K562 (cell line): Measurements from ENCODE around the gene ZFAND3. TPM values are rescaled to one million over a fixed set of nuclear protein-coding genes. Genes with fewer than 3 reads are reported as not detected.

Experiments
- ATAC-seq: fragments of 200-7000 bp; cut with Tn5 transposase; 3 replicates; pipeline ENCODE4 v1.9.1; 2020; ENCODE audit warnings: moderate library complexity
- BruUV-seq: library from RNA; stranded (reverse); fragments of 400-500 nt; replicated peaks from 2 replicates; lab custom pipeline; 2021; lab: Mats Ljungman, UMichigan
- CTCF ChIA-PET: fragments of 300-600 bp; formaldehyde crosslinking; extraction: SDS; loops from one replicate; lab custom pipeline; 2021; ENCODE audit warnings: low intra/inter-chr PET ratio; lab: Yijun Ruan, JAX
- POLR2A ChIA-PET: fragments of 300-600, 350-650 bp; sonication (Branson Sonifier 250); formaldehyde crosslinking; extraction: SDS; loops from one replicate; lab custom pipeline; 2021; ENCODE audit warnings: antibody characterized with exemption, inconsistent platforms; lab: Yijun Ruan, JAX
- DNase-seq, 4 experiments: peaks; one replicate each; pipeline versions ENCODE4 v3.0.0 to v3.0.0-alpha.2; 2011 to 2018; ENCODE audit warnings: low spot score in 3 of 4, mixed read lengths in 3 of 4; ENCODE audit errors: extremely low read depth in 1 of 4
- FAIRE-seq: peaks from 2 replicates; lab custom pipeline; 2011; peaks lifted over from hg19 to GRCh38; lab: Jason Lieb, UNC
- H2AFZ ChIP-seq: 2 replicates; pipeline ENCODE4 v1.6.0; 2011; ENCODE audit warnings: low read depth, low read length, control low read depth, inconsistent platforms
- H3K27ac ChIP-seq: fragments of 200-600 bp; 3 replicates; pipeline ENCODE4 v1.8.0; 2011; ENCODE audit warnings: low read depth, mild to moderate bottlenecking, control low read depth, inconsistent platforms, low read length, moderate library complexity, mixed read lengths; ENCODE audit errors: extremely low read depth
- H3K27me3 ChIP-seq, 2 experiments: fragments of 300-600 bp in 1 of 2; 2 replicates in 1 of 2; 3 replicates in 1 of 2; pipeline versions ENCODE4 v1.6.0 to v1.8.0; 2011; ENCODE audit warnings: inconsistent platforms in 2 of 2, low read length in 2 of 2, mild to moderate bottlenecking in 1 of 2, mixed read lengths in 1 of 2, moderate library complexity in 1 of 2; ENCODE audit not compliant: control insufficient read depth in 2 of 2, insufficient read depth in 2 of 2
- H3K36me3 ChIP-seq: fragments of 300-600 bp; 3 replicates; pipeline ENCODE4 v1.8.0; 2011; ENCODE audit warnings: mild to moderate bottlenecking, low read length, inconsistent platforms; ENCODE audit not compliant: control insufficient read depth, insufficient read depth
- H3K4me1 ChIP-seq, 2 experiments: fragments of 200-600 bp in 1 of 2; replicated peaks in 1 of 2; 2 replicates in 1 of 2; 3 replicates in 1 of 2; pipeline versions ENCODE4 v1.5.1 to v1.8.0; 2011; ENCODE audit warnings: inconsistent platforms in 2 of 2, low read length in 2 of 2, mild to moderate bottlenecking in 1 of 2, mixed read lengths in 1 of 2, moderate library complexity in 1 of 2; ENCODE audit not compliant: control insufficient read depth in 2 of 2, insufficient read depth in 2 of 2
- H3K4me2 ChIP-seq: 2 replicates; pipeline ENCODE4 v1.6.1; 2011; ENCODE audit warnings: low read length, control low read depth, inconsistent platforms, mixed read lengths; ENCODE audit not compliant: insufficient read depth
- H3K4me3 ChIP-seq: fragments of 200-600 bp; sonication (generic), shearing (Covaris generic); 2 replicates; pipeline ENCODE4 v1.5.1; 2016; ENCODE audit warnings: control low read depth, inconsistent platforms
- H3K79me2 ChIP-seq: fragments of 200-600 bp; 3 replicates; pipeline ENCODE4 v1.8.0; 2011; ENCODE audit warnings: low read length, inconsistent platforms; ENCODE audit not compliant: control insufficient read depth, insufficient read depth
- H3K9ac ChIP-seq, 2 experiments: 2 replicates each; pipeline versions ENCODE4 v1.6.0 to v1.6.1; 2011; ENCODE audit warnings: low read depth in 2 of 2, low read length in 2 of 2, control low read depth in 1 of 2, inconsistent platforms in 1 of 2, mild to moderate bottlenecking in 1 of 2, mixed read lengths in 1 of 2; ENCODE audit not compliant: insufficient read depth in 1 of 2
- H3K9me1 ChIP-seq: one replicate; pipeline ENCODE4 v1.6.0; 2011; ENCODE audit warnings: inconsistent platforms, mild to moderate bottlenecking, low read length, moderate library complexity; ENCODE audit not compliant: control insufficient read depth, insufficient read depth
- H3K9me3 ChIP-seq: replicated peaks from 2 replicates; pipeline ENCODE4 v1.5.1; 2011; ENCODE audit warnings: low read depth, low read length, inconsistent platforms; ENCODE audit not compliant: control insufficient read depth, insufficient read depth
- H4K20me1 ChIP-seq: replicated peaks from 2 replicates; pipeline ENCODE4 v1.6.1; 2011; ENCODE audit warnings: low read length, inconsistent platforms, mixed read lengths; ENCODE audit not compliant: control insufficient read depth, insufficient read depth
- ARID1B ChIP-seq: fragments of 450-650 bp; IDR thresholded peaks from 2 replicates; pipeline ENCODE4 v1.6.1; 2016; ENCODE audit warnings: antibody characterized with exemption, mild to moderate bottlenecking, inconsistent platforms
- CREBBP ChIP-seq: IDR thresholded peaks from one replicate; pipeline ENCODE4 v1.6.1; 2012; ENCODE audit warnings: low read depth, mild to moderate bottlenecking, control low read depth, inconsistent platforms, low read length
- RBM39 ChIP-seq: fragments of 200-400 bp; formaldehyde crosslinking; optimal IDR thresholded peaks from 2 replicates; pipeline ENCODE3; 2018; ENCODE audit warnings: low read depth, low read length
- TAF1 ChIP-seq: IDR thresholded peaks from 2 replicates; pipeline ENCODE4 v1.6.1; 2011; ENCODE audit warnings: mild to moderate bottlenecking, low read length, moderate library complexity; ENCODE audit not compliant: insufficient read depth, control insufficient read depth, severe bottlenecking; ENCODE audit errors: extremely low read depth
- ZBTB12 ChIP-seq: fragments of 250-450 bp; sonication (Bioruptor Pico); IDR thresholded peaks from 2 replicates; pipeline ENCODE4 v1.4.0; 2020
- ZNF655 ChIP-seq: fragments of 250-450 bp; sonication (Bioruptor Pico); IDR thresholded peaks from 2 replicates; pipeline ENCODE4 v1.5.0; 2021
- WGBS: fragments of 100-300 bp; shearing (Covaris generic); methylation state at CpG from one replicate; pipeline ENCODE4 v1.1.6; 2016; ENCODE audit warnings: low coverage, mixed read lengths; ENCODE audit not compliant: insufficient coverage; ENCODE audit errors: missing lambda C conversion rate; 5-methylcytosine and 5-hydroxymethylcytosine counted together
- in situ Hi-C: fragments of 300-500 bp; cut with MboI; formaldehyde crosslinking; loops from 4 replicates; pipeline ENCODE4 v1.15.0; 2018; ENCODE audit warnings: inconsistent platforms, mixed read lengths
- intact Hi-C: fragments of 100-400 bp; cut with micrococcal nuclease; formaldehyde crosslinking; loops from 2 replicates; pipeline ENCODE4 v1.14.2; 2022
- polyA plus RNA-seq, 8 experiments: library from polyadenylated mRNA; depleted of rRNA in 4 of 8; stranded (reverse) in 5 of 8; unstranded in 3 of 8; fragments of >200 nt; fragmentation: Nextera tagmentation in 2 of 8; fragmentation: Illumina TruSeq in 1 of 8; extraction: Ambion mirVana in 2 of 8; extraction: Trizol in 1 of 8; gene quantifications; 2 replicates each; pipeline versions ENCODE4 v1.2.1 to v1.2.3, GENCODE V29; 2011 to 2014; ENCODE audit warnings: inconsistent platforms in 1 of 8, missing spikeins in 1 of 8
- total RNA-seq, 7 experiments: library from RNA; depleted of rRNA in 6 of 7; stranded (reverse); fragments of >200 nt in 6 of 7; fragmentation: Illumina TruSeq in 2 of 7; extraction: Trizol in 2 of 7; gene quantifications; 2 replicates each; pipeline versions ENCODE4 v1.2.1 to v1.2.3, GENCODE V29; 2011 to 2021; ENCODE audit warnings: low replicate concordance in 1 of 7
- TF ChIP-seq, protein P1 (sequence below): IDR thresholded peaks from 2 replicates; pipeline ENCODE4 v1.6.1; 2011; ENCODE audit warnings: borderline replicate concordance, low read depth, mild to moderate bottlenecking, moderate library complexity, low read length; ENCODE audit not compliant: insufficient read depth, poor library complexity, severe bottlenecking
- TF ChIP-seq, protein P2 (sequence below): fragments of 450-650 bp; IDR thresholded peaks from 2 replicates; pipeline ENCODE4 v1.6.1; 2014; ENCODE audit warnings: low read depth, mild to moderate bottlenecking, moderate library complexity, borderline replicate concordance

ZFAND3 gene
- total and polyA plus RNA-seq, 9 of the 15 experiments (the other 6 are each of a cell fraction or from before 2014, with no cell fraction given): 0.81 to 26.6 (median 11.8) TPM

DNA sequence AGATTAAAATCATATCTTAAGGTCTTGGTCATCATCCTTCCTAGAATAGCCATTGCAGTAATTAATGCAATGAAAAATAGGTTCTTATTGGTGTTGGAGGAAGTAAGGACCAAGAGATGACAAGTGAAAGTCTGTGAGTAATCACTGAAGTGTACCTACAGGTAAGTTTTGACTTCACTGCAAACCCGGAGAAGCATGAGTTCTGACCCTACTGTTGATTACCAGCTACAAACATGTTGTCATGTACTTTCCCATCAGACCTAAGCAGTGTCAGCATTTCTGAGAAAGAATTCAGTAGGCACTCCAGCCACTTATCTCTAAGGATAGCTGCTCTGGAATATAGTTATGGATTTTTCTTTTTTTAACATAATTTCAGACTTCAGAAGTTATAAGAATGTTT is 280.9 kb downstream of the ZFAND3 start:
- ChIA-PET POLR2A (interaction anchor here (0.6 to 1.1 kb wide), 2 partner anchors 12 to 90 kb away, joined by 3 read pairs; no protein-coding TSS in a partner anchor), CTCF (no interaction called here)
- no peak overlapping the region for H3K9ac ChIP-seq
- no peak overlapping the region for H2AFZ ChIP-seq
- H3K4me3 ChIP-seq: no peak overlapping the region
- no peaks in the 10 kb centered on the region for H3K9me3 ChIP-seq
- BruUV-seq: no TSS peak
- intact Hi-C loops (no loop called here), in situ Hi-C loops (no loop called here)
- TF ChIP-seq TAF1: no peak
- H3K4me1 ChIP-seq: no peaks in the 10 kb centered on the region
- FAIRE-seq (no peak), ATAC-seq (no peak), DNase-seq (no peak)
- no peak overlapping the region for H3K4me2 ChIP-seq
- H3K27me3 ChIP-seq: no peaks in the 10 kb centered on the region
- no peaks in the 10 kb centered on the region for H4K20me1 ChIP-seq
- no peaks in the 10 kb centered on the region; the same call in 2 of the 3 replicates for H3K36me3 ChIP-seq
- H3K79me2 ChIP-seq: no peaks in the 10 kb centered on the region
- WGBS: 25% methylated on average over 1 of the region's 1 CpG
- no peak overlapping the region for H3K27ac ChIP-seq
- H3K9me1 ChIP-seq: no peaks in the 10 kb centered on the region

GRCh38 chr6:38103921-38104320 is 284.4 kb downstream of the ZFAND3 start:
- no peak for FAIRE-seq
- no peaks in the 10 kb centered on the region for H3K4me1 ChIP-seq
- no peak overlapping the region for H3K9ac ChIP-seq
- in situ Hi-C loops (no loop called here), intact Hi-C loops (no loop called here)
- ATAC-seq: no peak
- 94% methylated on average over 3 of the region's 3 CpGs for WGBS
- 0 out of 2 replicates have a peak, but pooled peaks cover 3% of the 10 kb centered on the region for H4K20me1 ChIP-seq
- no peak for DNase-seq
- no TSS peak for BruUV-seq
- no peaks in the 10 kb centered on the region for H3K9me1 ChIP-seq
- no peaks in the 10 kb centered on the region for H3K27me3 ChIP-seq
- no peak overlapping the region for H2AFZ ChIP-seq
- no peak overlapping the region for H3K27ac ChIP-seq
- H3K9me3 ChIP-seq: no peaks in the 10 kb centered on the region
- H3K36me3 ChIP-seq: no peaks in the 10 kb centered on the region; the same call in 2 of the 3 replicates
- H3K4me2 ChIP-seq: no peak overlapping the region
- ChIA-PET POLR2A (interaction anchor here (0.6 to 1.0 kb wide), 2 partner anchors 10 to 64 kb away, joined by 3 to 5 read pairs; no protein-coding TSS in a partner anchor), CTCF (no interaction called here)
- no peaks in the 10 kb centered on the region for H3K79me2 ChIP-seq
- H3K4me3 ChIP-seq: no peak overlapping the region
- TF ChIP-seq, protein P1, sequence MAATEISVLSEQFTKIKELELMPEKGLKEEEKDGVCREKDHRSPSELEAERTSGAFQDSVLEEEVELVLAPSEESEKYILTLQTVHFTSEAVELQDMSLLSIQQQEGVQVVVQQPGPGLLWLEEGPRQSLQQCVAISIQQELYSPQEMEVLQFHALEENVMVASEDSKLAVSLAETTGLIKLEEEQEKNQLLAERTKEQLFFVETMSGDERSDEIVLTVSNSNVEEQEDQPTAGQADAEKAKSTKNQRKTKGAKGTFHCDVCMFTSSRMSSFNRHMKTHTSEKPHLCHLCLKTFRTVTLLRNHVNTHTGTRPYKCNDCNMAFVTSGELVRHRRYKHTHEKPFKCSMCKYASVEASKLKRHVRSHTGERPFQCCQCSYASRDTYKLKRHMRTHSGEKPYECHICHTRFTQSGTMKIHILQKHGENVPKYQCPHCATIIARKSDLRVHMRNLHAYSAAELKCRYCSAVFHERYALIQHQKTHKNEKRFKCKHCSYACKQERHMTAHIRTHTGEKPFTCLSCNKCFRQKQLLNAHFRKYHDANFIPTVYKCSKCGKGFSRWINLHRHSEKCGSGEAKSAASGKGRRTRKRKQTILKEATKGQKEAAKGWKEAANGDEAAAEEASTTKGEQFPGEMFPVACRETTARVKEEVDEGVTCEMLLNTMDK: no peak
- TF ChIP-seq ZNF655 (CRISPR knock-in tag) (no peak), ZBTB12 (no peak), CREBBP (no peak), ARID1B (no peak), RBM39 (no peak)
- TF ChIP-seq, protein P2, sequence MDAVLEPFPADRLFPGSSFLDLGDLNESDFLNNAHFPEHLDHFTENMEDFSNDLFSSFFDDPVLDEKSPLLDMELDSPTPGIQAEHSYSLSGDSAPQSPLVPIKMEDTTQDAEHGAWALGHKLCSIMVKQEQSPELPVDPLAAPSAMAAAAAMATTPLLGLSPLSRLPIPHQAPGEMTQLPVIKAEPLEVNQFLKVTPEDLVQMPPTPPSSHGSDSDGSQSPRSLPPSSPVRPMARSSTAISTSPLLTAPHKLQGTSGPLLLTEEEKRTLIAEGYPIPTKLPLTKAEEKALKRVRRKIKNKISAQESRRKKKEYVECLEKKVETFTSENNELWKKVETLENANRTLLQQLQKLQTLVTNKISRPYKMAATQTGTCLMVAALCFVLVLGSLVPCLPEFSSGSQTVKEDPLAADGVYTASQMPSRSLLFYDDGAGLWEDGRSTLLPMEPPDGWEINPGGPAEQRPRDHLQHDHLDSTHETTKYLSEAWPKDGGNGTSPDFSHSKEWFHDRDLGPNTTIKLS: no peak
